HG02588 (cell line): ENCODE measurements around the gene TGIF2.
"Not testable (repeated sequence)": the region's sequence is repeated elsewhere in the genome, so short reads cannot be mapped to it uniquely, and the experiment has no call there.

Source experiments
- ATAC-seq: cut with Tn5 transposase; IDR thresholded peaks from one replicate; pipeline ENCODE4 v1.9.1; 2021; ENCODE audit warnings: mild to moderate bottlenecking, moderate library complexity; ENCODE audit not compliant: unreplicated experiment

Gene TGIF2

DNA sequence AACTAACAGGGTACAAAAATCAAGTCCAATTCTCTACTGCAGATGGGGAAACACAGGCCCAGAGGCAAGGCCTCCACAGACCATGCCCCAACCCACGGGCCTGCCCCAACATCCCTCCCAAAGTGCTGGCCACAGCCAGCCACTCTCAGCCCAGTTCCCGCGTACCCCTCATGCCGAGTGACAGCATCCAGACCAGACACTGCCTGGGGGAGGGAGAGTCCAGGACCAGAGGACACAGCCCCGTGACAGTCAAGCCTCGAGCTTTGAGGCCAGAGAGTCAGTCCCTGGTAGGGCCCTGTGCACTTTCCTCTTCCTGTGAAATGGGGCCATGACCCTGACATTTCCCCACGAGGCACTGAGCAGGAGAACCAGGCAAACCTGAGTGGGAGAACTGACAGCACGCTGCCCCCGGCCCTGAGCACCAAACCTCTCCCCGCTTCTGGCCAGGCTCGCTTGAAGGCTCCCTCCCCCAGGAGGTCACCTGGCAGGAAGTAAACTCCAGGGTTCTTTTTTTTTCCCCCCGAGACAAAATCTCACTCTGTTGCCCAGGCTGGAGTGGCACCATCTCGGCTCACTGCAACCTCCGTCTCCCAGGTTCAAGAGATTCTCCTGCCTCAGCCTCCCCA, 27.2 kb upstream of the TGIF2 start:
- no peak for ATAC-seq

DNA sequence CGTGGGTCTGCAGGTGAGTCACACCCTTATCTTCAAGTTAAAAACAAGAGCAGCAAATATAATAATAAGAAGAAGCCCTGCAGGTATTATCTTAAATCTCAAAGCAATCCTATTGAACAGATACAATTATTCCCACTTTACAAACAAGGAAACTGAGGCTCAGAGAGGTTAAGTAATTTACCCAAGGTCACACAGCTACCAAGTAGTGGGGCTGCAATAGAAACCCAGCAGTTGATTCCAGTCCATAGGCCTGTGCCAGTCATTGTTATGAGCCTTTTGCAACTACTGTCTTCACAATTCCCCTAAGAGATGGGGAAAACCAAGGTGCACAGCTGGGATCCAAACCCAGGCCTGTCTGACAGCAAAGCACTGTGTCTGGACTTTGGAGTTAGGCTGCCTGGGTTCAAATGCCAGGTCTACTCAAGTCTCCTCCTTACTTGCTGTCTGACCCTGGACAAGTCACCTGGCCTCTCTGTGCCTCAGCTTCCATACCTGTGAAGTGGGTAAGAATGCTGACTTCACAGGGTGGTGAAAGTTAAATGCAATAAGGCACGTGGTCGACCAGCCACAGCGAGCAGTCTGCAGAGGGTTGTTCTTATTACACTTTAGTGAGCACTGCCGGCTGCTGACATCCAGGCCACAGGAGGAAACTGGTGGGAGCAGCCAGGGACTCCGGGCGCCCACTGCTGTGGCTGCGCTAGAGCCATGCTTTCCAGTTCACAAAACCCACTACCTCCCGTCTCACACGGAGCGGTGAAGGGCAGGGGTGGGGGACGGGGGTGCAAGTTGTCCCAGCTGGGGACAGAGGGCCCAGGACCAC, 26.0 kb upstream of the TGIF2 start:
- ATAC-seq = no peak

DNA sequence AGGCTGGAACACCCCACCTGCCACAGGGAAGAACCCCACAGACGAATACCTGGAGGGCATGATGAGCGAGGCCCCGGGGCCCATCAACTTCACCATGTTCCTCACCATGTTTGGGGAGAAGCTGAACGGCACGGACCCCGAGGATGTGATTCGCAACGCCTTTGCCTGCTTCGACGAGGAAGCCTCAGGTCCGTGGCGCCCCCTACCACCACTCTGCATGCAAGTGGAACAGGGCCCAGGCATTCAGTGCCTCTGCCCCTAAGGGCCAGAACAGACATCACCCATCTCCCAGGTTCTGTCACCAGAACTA, 25.4 kb upstream of the TGIF2 start:
- ATAC-seq = no peak

DNA sequence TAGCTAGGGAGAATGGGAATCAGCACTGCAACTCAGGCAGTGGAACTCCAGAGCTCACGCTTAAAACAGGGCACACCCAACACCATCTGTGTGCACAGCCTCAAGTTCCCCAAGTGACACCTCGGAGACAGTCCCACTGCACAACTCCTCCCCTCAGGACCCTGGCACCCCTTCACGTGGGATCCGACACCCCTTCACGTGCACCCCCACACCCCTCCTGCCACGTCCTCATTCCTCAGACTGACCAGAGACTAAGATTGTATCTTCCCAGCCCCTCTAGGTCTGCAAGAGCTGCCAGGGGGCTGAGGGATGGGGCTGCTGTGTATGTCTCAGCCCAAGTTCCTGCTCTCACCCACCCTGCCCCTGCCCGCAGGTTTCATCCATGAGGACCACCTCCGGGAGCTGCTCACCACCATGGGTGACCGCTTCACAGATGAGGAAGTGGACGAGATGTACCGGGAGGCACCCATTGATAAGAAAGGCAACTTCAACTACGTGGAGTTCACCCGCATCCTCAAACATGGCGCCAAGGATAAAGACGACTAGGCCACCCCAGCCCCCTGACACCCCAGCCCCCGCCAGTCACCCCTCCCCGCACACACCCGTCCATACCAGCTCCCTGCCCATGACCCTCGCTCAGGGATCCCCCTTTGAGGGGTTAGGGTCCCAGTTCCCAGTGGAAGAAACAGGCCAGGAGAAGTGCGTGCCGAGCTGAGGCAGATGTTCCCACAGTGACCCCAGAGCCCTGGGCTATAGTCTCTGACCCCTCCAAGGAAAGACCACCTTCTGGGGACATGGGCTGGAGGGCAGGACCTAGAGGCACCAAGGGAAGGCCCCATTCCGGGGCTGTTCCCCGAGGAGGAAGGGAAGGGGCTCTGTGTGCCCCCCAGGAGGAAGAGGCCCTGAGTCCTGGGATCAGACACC, 24.4 kb upstream of the TGIF2 start:
- no peak for ATAC-seq

DNA sequence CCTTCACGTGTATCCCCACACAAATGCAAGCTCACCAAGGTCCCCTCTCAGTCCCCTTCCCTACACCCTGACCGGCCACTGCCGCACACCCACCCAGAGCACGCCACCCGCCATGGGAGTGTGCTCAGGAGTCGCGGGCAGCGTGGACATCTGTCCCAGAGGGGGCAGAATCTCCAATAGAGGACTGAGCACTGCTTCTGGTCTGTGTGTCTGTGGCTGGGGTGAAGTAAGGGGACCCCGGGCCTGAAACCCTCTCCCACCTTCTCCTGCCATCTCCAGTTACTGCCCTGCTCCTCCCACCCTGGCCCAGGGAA, 23.8 kb upstream of the TGIF2 start:
- ATAC-seq = no peak

DNA sequence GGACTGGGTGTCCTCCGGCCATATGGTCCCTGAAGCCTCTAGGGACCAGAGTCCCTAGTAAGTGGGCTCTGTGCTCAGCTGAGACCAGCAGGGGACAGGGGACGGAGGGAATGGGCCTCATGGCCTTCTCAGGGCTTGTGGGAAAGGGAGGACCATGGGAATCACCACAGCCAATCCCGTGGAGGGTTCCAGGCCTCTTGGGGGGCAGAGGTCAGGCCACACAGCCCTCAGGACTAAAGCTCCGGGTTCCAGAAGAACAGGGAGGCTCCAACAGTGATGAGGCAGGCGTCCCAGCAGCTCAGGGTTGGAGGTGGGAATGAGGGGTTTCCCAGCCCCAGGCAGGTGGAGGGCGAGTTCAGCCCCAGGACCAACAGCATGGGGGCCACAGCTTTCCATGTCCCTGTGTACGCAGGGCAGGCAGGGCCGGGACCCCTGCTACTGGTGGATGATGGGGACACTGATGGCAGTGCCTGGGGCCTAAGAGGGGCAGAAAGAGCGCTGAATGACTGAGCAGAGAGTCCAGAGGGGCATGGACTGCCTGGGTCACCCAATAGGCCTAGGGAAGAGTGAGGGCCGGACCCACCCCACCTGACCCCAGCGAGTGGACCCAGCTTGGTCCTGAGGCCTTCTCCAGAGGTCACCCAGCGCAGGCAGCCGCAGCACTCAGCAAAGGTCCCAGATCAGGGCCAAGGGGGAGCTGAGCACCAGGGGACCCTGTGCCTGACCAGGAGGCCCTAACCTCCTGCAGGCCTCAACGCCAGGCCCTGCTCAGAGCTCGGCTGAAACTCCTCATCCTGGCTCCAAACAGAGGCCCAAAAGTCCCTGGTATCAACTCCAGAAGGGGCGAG, 23.2 kb upstream of the TGIF2 start:
- no peak for ATAC-seq

DNA sequence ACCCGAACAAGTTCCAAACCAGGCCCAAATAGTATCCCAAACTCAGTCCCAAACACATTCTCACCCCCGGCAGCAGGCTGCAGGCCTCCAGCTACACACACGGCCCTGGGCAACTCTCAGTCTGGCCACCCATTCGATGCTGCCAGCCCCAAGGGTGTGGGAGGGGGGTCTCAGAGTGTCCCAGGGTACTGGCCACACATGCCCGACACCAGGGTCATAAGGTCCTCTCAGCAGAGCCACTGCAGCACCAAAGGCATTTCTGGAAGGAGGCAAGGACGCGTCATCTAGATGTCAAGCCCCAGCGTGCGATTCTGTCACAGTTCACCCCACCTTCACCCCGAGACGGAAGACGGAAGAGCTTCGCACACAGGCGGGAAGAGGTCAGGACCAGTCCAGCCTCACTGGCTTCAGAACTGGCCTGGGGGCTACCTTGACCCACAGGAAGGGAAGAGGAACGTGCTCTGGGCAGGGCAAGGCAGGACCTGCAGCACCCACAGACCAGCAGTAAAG, 22.6 kb upstream of the TGIF2 start:
- no peak for ATAC-seq

DNA sequence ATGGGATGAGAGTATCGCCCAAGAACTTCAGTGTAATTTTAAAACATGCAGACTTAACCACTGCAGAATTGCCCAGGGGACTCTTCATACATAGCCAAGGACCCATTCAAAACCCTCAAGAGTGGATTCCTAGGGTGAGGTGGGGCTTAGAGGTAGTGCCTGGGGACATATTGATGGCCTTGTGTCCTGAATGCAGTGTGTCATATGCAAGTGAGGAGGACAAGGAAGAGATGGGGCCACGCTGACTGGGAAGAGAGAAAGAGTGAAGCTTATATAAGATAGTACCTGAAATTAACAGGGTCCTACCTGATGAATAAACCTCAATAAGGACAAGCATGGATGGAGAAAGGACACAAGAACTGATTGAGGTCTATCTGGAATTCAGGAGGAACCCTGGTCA, 18.1 kb upstream of the TGIF2 start:
- ATAC-seq = no peak

DNA sequence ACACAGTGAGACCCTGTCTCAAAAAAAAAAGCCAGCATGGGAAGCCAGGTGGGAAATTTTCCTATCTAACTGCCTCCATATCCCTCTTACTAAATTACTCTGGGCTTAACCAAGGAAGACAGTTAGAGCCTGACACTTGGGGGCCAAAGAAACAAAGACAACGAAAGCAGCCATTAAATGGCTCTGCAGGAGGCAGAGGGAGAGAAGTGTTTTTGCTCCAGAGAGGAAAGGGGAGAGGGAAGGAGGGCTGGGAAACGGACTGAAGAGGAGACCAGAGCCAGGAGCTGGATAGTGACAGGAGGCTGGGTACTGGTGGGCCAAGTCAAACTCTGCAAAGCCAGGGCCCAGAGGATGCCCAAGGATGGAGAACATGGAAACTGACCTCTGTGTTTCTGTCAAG, 10.7 kb upstream of the TGIF2 start:
- no peak for ATAC-seq

DNA sequence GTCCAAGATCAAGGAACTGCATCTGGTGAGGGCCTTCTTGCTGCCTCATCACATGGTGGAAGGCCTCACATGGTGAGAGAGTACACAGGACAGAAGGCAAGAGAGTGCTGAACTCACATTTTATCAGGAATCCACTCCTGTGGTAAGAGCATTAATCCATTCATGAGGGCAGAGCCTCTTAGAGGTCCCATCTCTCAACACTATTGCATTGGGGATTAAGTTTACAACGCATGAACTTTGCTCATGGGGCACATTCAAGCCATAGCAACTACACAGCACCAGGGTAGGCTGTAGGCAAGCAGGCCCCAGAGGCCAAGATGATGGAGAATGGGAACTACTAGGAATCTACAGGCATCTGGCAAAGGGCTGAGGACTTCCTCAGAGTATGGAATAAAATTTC, 10.0 kb upstream of the TGIF2 start:
- no peak for ATAC-seq

DNA sequence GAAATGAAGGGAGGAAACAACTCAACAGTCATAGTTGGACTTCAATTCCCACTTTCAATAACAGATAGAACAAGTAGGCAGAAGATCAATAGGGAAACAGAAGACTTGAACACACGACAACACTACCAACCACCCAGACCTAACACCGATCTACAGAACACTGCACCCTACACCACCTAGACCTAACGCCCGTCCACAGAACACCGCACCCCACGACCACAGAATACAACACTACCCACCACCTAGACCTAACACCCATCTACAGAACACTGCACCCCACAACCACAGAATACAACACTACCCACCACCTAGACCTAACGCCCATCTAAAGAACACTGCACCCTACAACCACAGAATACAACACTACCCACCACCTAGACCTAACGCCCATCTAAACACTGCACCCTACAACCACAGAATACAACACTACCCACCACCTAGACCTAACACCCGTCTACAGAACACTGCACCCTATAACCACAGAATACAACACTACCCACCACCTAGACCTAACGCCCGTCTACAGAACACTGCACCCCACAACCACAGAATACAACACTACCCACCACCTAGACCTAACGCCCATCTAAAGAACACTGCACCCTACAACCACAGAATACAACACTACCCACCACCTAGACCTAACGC, 9.2 kb upstream of the TGIF2 start:
- not testable (repeated sequence) for ATAC-seq

DNA sequence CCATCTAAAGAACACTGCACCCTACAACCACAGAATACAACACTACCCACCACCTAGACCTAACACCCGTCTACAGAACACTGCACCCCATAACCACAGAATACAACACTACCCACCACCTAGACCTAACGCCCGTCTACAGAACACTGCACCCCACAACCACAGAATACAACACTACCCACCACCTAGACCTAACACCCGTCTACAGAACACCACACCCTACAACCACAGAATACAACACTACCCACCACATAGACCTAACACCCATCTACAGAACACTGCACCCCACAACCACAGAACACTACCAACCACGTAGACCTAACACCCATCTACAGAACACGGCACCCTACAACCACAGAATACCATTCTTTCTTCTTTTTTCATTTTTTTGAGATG, 8.7 kb upstream of the TGIF2 start:
- ATAC-seq = not testable (repeated sequence)

DNA sequence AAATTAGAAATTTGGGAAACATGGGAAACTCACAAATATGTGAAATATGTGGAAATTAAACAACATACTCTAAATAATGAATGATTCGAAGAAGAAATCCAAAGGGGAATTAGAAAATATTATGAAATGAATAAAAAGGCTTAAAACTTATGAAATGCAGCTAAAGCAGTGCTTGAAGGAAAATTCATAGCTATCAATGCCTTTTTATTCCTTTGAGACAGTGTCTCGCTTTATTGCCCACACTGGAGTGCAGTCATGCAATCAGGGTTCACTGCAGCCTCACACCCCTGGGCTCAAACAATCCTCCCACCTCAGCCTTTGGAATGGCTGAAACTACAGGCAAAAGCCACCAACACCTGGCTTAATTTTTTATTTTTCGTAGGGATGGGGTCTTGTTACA, 7.9 kb upstream of the TGIF2 start:
- ATAC-seq = no peak

DNA sequence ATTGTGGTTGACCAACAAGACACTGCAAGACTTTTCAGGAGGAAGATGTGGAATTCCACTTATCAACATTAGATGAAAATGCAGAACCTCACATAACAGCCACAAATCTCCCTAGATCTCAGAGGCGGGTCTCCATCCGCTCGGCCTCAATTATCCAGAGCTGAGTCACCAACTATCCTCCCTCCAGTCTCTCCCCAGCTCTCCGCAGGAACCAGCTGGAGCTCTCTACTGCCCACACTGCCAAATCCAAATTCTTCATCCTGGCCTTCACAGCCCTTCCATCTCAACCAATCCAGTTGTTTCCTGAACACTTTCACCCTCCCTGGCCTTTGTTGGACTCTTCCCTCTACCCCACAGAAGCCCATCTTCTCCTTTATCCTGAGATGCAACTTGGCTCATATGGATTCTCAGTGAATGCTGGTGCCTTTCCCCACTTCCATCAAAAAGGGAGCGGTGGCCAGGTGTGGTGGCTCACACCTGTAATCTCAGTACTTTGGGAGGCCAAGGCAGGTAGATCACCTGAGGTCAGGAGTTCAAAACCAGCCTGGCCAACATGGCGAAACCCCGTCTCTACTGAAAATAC, 3.5 kb upstream of the TGIF2 start:
- no peak for ATAC-seq

DNA sequence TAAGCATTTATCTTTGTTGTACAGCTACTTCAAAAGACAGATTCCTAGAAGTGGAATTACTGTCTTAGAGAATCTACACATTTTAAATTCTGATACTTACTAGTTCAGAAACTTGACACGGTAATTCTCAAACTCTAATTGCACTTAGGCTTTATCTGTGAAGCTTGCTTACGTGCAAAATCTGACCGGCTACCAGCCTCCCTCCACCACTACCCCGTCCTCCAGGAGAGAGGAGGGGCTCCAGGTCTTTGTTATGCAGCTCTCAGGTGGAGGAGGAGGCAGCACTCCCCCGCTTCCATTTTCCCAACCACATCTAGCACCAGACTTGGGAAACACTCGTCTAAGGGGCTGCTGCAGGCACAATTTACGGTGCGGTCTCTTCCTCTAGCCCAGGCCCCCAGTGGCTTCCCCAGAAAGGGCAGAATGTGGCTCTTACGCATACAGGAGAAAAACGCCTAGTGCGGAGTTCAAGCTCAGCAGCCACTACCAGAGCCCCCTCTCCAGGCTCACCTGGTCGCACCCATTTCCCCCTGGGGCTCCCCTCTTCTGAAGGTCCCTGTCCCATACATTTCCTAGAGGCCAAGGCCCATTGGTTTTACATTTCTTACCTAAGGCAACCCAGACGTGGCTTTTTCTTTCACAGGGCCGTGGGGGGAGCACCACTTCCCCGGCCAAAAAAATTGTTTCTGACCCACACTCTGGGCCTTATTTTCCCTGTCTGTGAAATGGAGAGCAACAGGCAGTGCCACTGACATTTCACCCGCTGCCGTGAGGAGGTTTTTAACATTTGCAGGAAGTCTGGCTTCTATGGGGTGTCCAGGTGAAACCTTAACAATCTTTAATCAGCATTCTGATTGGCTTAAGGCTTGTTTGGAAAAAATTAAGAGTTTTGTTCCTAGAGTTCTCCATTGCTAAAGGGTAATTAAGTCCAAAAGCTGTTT, 1.6 kb upstream of the TGIF2 start:
- ATAC-seq = no peak

DNA sequence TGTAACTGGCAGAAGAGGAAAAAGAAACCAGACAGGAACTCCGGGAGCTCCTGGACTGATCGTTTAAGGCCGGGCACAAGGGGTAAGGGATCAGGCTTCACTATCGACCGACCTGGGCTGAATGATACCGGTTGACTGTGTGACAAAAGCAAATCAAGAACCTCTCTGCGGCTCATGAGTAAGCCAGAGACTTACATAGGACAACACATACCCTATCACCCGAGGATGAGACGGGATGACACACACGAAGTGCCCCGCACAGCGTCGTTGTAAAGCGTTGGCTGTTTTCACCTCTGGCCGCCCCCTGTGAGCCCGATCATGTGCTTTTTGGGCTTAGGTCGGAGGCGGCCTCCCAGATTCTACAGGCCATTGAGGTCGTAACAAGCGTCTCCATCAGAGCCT, 695 bp upstream of the TGIF2 start:
- no peak for ATAC-seq

DNA sequence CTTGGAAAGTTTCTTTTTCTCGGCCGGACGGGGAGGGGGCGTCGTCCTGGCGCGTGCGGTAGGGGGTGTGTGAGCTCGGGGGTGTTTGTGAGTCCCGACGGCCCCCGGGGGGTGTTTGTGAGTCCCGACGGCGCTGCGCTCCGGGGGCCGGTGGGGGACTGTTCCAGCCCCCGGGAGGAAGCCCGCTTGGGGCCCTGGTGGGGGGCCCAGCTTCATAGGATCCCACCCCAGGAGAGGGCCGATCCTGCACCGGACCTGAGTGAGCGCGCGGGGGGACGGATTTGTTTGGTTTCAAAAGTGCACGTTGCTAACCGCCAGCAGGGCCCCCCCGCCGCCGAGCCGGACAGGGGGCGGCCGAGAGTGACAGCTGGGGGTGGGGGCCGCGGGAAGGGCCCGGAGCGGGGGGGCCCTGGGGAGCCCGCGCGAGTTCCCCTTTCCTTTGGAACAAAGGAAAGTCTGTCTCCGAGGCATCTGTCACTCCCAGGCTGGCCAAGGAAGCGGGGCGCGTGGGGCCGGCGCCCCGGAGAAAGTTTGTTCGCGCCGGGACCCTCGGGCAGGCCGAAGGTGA, 485 bp downstream of the TGIF2 start:
- ATAC-seq = no peak

DNA sequence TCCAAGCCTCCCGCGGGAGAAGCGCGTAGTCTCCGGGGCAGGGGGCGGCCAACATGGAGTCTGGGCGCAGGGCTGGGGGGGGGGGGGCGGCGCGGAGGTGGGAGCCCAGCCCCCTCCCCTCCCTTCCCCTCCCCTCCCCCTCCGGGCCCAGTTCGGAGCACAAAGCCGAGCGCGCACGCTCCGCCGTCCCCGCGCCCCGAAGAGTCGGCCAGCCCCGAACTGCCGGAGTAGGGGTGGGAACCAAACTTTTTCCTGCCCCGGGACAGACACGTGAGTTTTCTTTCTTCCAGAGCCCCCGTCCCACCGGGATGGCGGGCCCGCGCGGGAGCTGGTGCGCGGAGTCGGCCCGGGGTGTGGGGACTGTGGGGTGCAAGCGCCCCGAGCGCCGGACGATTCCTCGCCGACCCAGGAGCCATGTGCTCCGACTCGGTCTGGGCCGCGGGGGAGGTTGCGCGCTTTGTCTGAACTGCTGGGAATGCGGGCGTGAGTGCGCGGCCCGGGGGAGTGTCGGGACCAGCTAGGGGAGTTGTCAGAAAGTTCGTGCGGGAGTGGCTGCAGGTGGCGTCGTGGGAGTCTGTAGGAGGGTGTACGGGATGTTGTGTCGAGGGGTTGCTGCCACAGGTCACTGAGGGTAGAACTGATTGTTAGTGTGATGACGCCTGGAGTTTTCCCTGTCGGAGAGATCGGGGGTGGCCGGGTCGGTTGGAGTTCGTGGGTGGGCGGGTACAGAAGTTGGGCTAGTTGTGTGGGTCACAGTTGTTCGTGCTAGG, 1.2 kb downstream of the TGIF2 start:
- ATAC-seq = no peak
